Tibial nerve (tissue), 3 donors: ENCODE results near the gene DCD.

Experiments used
- CTCF ChIP-seq, 5 experiments: fragments of 200-600 bp in 3 of 5; fragments of 450-650 bp in 2 of 5; sonication (generic) in 3 of 5; IDR thresholded peaks; one replicate each; pipeline ENCODE4 v1.5.1; 2016 to 2019; ENCODE audit warnings: antibody characterized with exemption in 5 of 5, mild to moderate bottlenecking in 3 of 5, moderate library complexity in 2 of 5
- POLR2A ChIP-seq, 2 donors: fragments of 450-650 bp; IDR thresholded peaks; one replicate each; pipeline ENCODE4 v1.6.1; 2017; ENCODE audit warnings: antibody characterized with exemption in 2 of 2, mild to moderate bottlenecking in 2 of 2, moderate library complexity in 2 of 2

GRCh38 chr12:54605138-54605970, 42.8 kb downstream of the DCD start:
- TF ChIP-seq CTCF (IDR thresholded peaks at IDR 0.05) (no peak), POLR2A (IDR thresholded peaks at IDR 0.05) (no peak)
